HCT116 (cell line): ENCODE measurements around the gene ZNF346. TPM values are rescaled to one million over a fixed set of nuclear protein-coding genes. Genes with fewer than 3 reads are reported as not detected.

ENCODE experiments used
- ATAC-seq: fragments of 200-7000 bp; cut with Tn5 transposase; 2 replicates; pipeline ENCODE4 v1.9.1; 2020; ENCODE audit warnings: mild to moderate bottlenecking, moderate library complexity
- Bru-seq: library from RNA; stranded (reverse); fragments of 400-500 nt; gene quantifications from one replicate; lab custom pipeline; 2021; lab: Mats Ljungman, UMichigan
- BruChase-seq, 2 experiments: library from RNA; stranded (reverse); fragments of 400-500 nt; gene quantifications; one replicate each; lab custom pipeline; 2021; lab: Mats Ljungman, UMichigan
- BruUV-seq: library from RNA; stranded (reverse); fragments of 400-500 nt; replicated peaks from 2 replicates; lab custom pipeline; 2021; lab: Mats Ljungman, UMichigan
- CTCF ChIA-PET: fragments of 300-600 bp; sonication (Branson Sonifier 250); formaldehyde crosslinking; loops from one replicate; lab custom pipeline; 2021; ENCODE audit warnings: antibody characterized with exemption; lab: Charles Lee
- POLR2A ChIA-PET: fragments of 300-600, 350-600 bp; sonication (Branson Sonifier 250); formaldehyde crosslinking; loops from one replicate; lab custom pipeline; 2021; ENCODE audit warnings: antibody characterized with exemption; lab: Charles Lee
- RAD21 ChIA-PET, 2 experiments: fragments of 300-600 bp; sonication (Branson Sonifier 250); formaldehyde crosslinking; loops; one replicate each; lab custom pipeline; 2023; ENCODE audit warnings: low total read pairs in 2 of 2; ENCODE audit not compliant: uncharacterized antibody in 2 of 2, unreplicated experiment in 2 of 2, low non-redundant PET in 1 of 2; lab: Charles Lee
- DNase-seq: peaks from one replicate; pipeline ENCODE4 v3.0.0-alpha.2; 2010; ENCODE audit warnings: low read depth, low spot score
- H2AFZ ChIP-seq: fragments of 200-600 bp; shearing (Covaris generic), sonication (generic); 2 replicates; pipeline ENCODE4 v1.6.1; 2017; ENCODE audit warnings: low read depth, mixed run types, mixed read lengths, antibody characterized with exemption, low read length; ENCODE audit not compliant: poor library complexity, severe bottlenecking
- H3K27ac ChIP-seq: 2 replicates; pipeline ENCODE4 v1.5.1; 2012; ENCODE audit warnings: low read depth, low read length
- H3K27me3 ChIP-seq: fragments of 200-600 bp; sonication (generic); 2 replicates; pipeline ENCODE4 v1.6.1; 2016; ENCODE audit warnings: mixed run types, low read length, mixed read lengths; ENCODE audit not compliant: insufficient read depth
- H3K36me3 ChIP-seq, 2 experiments: fragments of 200-500 bp in 1 of 2; fragments of 200-600 bp in 1 of 2; sonication (Bioruptor generic) in 1 of 2; sonication (generic) in 1 of 2; 2 replicates each; pipeline versions ENCODE4 v1.5.1 to v1.6.1; 2014 to 2016; ENCODE audit warnings: low read length in 2 of 2, inconsistent platforms in 1 of 2, mixed read lengths in 1 of 2, mixed run types in 1 of 2; ENCODE audit not compliant: insufficient read depth in 2 of 2, control insufficient read depth in 1 of 2
- H3K4me1 ChIP-seq, 2 experiments: fragments of 200-600 bp in 1 of 2; sonication (generic) in 1 of 2; 2 replicates each; pipeline versions ENCODE4 v1.5.1 to v1.6.1; 2012 to 2017; ENCODE audit warnings: low read length in 2 of 2, inconsistent platforms in 1 of 2, mild to moderate bottlenecking in 1 of 2, mixed read lengths in 1 of 2, mixed run types in 1 of 2, moderate library complexity in 1 of 2; ENCODE audit not compliant: insufficient read depth in 2 of 2, control insufficient read depth in 1 of 2
- H3K4me2 ChIP-seq: fragments of 200-600 bp; sonication (generic); 2 replicates; pipeline ENCODE4 v1.6.1; 2017; ENCODE audit warnings: mixed run types, low read length, mixed read lengths
- H3K4me3 ChIP-seq, 2 experiments: fragments of 200-600 bp in 1 of 2; sonication (generic) in 1 of 2; replicated peaks in 1 of 2; 2 replicates each; pipeline ENCODE4 v1.5.1; 2011 to 2016; ENCODE audit warnings: low read length in 2 of 2, control low read depth in 1 of 2, low read depth in 1 of 2, mild to moderate bottlenecking in 1 of 2, mixed read lengths in 1 of 2, mixed run types in 1 of 2
- H3K79me2 ChIP-seq: fragments of 200-600 bp; sonication (generic); 2 replicates; pipeline ENCODE4 v1.6.1; 2017; ENCODE audit warnings: mild to moderate bottlenecking, mixed run types, low read length, moderate library complexity, mixed read lengths; ENCODE audit not compliant: insufficient read depth
- H3K9ac ChIP-seq: fragments of 200-600 bp; sonication (generic); 2 replicates; pipeline ENCODE4 v1.6.1; 2016; ENCODE audit warnings: low read length, mixed read lengths
- H3K9me2 ChIP-seq: fragments of 200-600 bp; sonication (generic), shearing (Covaris generic); 2 replicates; pipeline ENCODE4 v1.6.1; 2017; ENCODE audit warnings: mixed run types, mild to moderate bottlenecking, moderate library complexity; ENCODE audit not compliant: insufficient read depth
- H3K9me3 ChIP-seq, 2 experiments: fragments of 200-500 bp in 1 of 2; fragments of 200-600 bp in 1 of 2; sonication (Bioruptor generic) in 1 of 2; sonication (generic) in 1 of 2; 2 replicates each; pipeline ENCODE4 v1.6.1; 2014 to 2017; ENCODE audit warnings: low read length in 2 of 2, mixed read lengths in 2 of 2, inconsistent platforms in 1 of 2, low read depth in 1 of 2, mild to moderate bottlenecking in 1 of 2, mixed run types in 1 of 2, moderate library complexity in 1 of 2; ENCODE audit not compliant: control insufficient read depth in 1 of 2, insufficient read depth in 1 of 2
- H4K20me1 ChIP-seq: fragments of 200-600 bp; sonication (generic), shearing (Covaris generic); 2 replicates; pipeline ENCODE4 v1.6.1; 2017; ENCODE audit warnings: mixed run types, mild to moderate bottlenecking, moderate library complexity; ENCODE audit not compliant: insufficient read depth
- CBX3 ChIP-seq: IDR thresholded peaks from 2 replicates; pipeline ENCODE4 v1.6.1; 2012; ENCODE audit warnings: low read depth
- EGR1 ChIP-seq: IDR thresholded peaks from 2 replicates; pipeline ENCODE4 v1.6.1; 2012; ENCODE audit warnings: low read depth
- EZH2phosphoT487 ChIP-seq: fragments of 200-600 bp; IDR thresholded peaks from 2 replicates; pipeline ENCODE4 v1.6.1; 2018; ENCODE audit warnings: antibody characterized with exemption, borderline replicate concordance
- JUND ChIP-seq: IDR thresholded peaks from 2 replicates; pipeline ENCODE4 v1.6.1; 2012
- POLR2A ChIP-seq: IDR thresholded peaks from 2 replicates; pipeline ENCODE4 v1.7.0; 2011; ENCODE audit warnings: borderline replicate concordance; ENCODE audit not compliant: insufficient read depth, insufficient read length; ENCODE audit errors: extremely low read depth
- POLR2AphosphoS5 ChIP-seq: IDR thresholded peaks from 2 replicates; pipeline ENCODE4 v1.6.1; 2011; ENCODE audit warnings: mild to moderate bottlenecking, low read depth, low read length, moderate library complexity
- RAD21 ChIP-seq: IDR thresholded peaks from 2 replicates; pipeline ENCODE4 v1.6.1; 2012; ENCODE audit warnings: low read depth, mild to moderate bottlenecking
- SIN3A ChIP-seq: IDR thresholded peaks from 2 replicates; pipeline ENCODE4 v1.6.1; 2012; ENCODE audit warnings: low read depth
- SP1 ChIP-seq: IDR thresholded peaks from 2 replicates; pipeline ENCODE4 v1.6.1; 2012; ENCODE audit warnings: low read depth
- SRF ChIP-seq: IDR thresholded peaks from 2 replicates; pipeline ENCODE4 v1.6.1; 2012; ENCODE audit warnings: low read depth
- TCF7L2 ChIP-seq: IDR thresholded peaks from 2 replicates; pipeline ENCODE4 v1.7.0; 2011; ENCODE audit warnings: borderline replicate concordance, inconsistent platforms; ENCODE audit not compliant: insufficient read depth, insufficient read length; ENCODE audit errors: extremely low read depth
- YY1 ChIP-seq: IDR thresholded peaks from 2 replicates; pipeline ENCODE4 v1.6.1; 2011; ENCODE audit warnings: low read length, low read depth, moderate library complexity, mild to moderate bottlenecking; ENCODE audit not compliant: insufficient replicate concordance; ENCODE audit errors: extremely low read depth
- ZFX ChIP-seq: fragments of 450-650 bp; IDR thresholded peaks from 2 replicates; pipeline ENCODE4 v1.6.1; 2017
- ZNF274 ChIP-seq: fragments of 200-500 bp; sonication (Bioruptor generic); IDR thresholded peaks from 2 replicates; pipeline ENCODE4 v1.6.1; 2014; ENCODE audit warnings: mild to moderate bottlenecking, low read depth, low read length, inconsistent platforms
- intact Hi-C: fragments of 100-400 bp; cut with micrococcal nuclease; formaldehyde crosslinking; loops from 2 replicates; pipeline ENCODE4 v1.10.0; 2022
- long read RNA-seq: library from polyadenylated mRNA; unstranded; transcript quantifications from one replicate; pipeline ENCODE4 v2.0.0, GENCODE V29; 2021; ENCODE audit not compliant: unreplicated experiment
- polyA plus RNA-seq: library from polyadenylated mRNA; unstranded; fragments of >200 nt; gene quantifications from 2 replicates; pipeline ENCODE4 v1.2.1, GENCODE V29; 2012; ENCODE audit warnings: missing spikeins
- total RNA-seq: library from RNA; stranded (reverse); gene quantifications from one replicate; pipeline ENCODE4 v1.2.1, GENCODE V29; 2021; ENCODE audit not compliant: unreplicated experiment
- TF ChIP-seq, protein P1 (sequence below): IDR thresholded peaks from 2 replicates; pipeline ENCODE4 v1.6.1; 2012
- TF ChIP-seq, protein P2 (sequence below), 3 experiments: fragments of 200-600 bp in 1 of 3; sonication (generic) in 1 of 3; IDR thresholded peaks in 2 of 3; conservative IDR thresholded peaks in 1 of 3; 2 replicates each; pipeline ENCODE4 v1.5.1; 2012 to 2017; ENCODE audit warnings: low read depth in 2 of 3, low read length in 2 of 3, antibody characterized with exemption in 1 of 3, borderline replicate concordance in 1 of 3, control low read depth in 1 of 3, mild to moderate bottlenecking in 1 of 3, mixed read lengths in 1 of 3, mixed run types in 1 of 3, moderate library complexity in 1 of 3; ENCODE audit not compliant: insufficient read depth in 1 of 3
- TF ChIP-seq, protein P3 (sequence below): IDR thresholded peaks from 2 replicates; pipeline ENCODE4 v1.6.1; 2012; ENCODE audit warnings: low read depth

ZNF346 gene, protein sequence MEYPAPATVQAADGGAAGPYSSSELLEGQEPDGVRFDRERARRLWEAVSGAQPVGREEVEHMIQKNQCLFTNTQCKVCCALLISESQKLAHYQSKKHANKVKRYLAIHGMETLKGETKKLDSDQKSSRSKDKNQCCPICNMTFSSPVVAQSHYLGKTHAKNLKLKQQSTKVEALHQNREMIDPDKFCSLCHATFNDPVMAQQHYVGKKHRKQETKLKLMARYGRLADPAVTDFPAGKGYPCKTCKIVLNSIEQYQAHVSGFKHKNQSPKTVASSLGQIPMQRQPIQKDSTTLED
- total RNA-seq (13.7 TPM), Bru-seq, nascent RNA (percentile 69 among the genes with signal in this experiment), BruChase-seq, experiment 1, labeled RNA remaining after a 6-hour chase (percentile 70 among the genes with signal in this experiment), BruChase-seq, experiment 2, labeled RNA remaining after a 2-hour chase (percentile 79 among the genes with signal in this experiment)
- 6.1 and 7.8 TPM in 2 replicates for polyA plus RNA-seq
- long read RNA-seq, transcript ZNF346-201 (7 exons, 2,314 nt) = major isoform, 10 of 27 reads
- long read RNA-seq, partial matches to known transcripts = 1 of 27 reads
- long read RNA-seq, other reads (novel, unspliced or antisense) = 14 of 27 reads

DNA sequence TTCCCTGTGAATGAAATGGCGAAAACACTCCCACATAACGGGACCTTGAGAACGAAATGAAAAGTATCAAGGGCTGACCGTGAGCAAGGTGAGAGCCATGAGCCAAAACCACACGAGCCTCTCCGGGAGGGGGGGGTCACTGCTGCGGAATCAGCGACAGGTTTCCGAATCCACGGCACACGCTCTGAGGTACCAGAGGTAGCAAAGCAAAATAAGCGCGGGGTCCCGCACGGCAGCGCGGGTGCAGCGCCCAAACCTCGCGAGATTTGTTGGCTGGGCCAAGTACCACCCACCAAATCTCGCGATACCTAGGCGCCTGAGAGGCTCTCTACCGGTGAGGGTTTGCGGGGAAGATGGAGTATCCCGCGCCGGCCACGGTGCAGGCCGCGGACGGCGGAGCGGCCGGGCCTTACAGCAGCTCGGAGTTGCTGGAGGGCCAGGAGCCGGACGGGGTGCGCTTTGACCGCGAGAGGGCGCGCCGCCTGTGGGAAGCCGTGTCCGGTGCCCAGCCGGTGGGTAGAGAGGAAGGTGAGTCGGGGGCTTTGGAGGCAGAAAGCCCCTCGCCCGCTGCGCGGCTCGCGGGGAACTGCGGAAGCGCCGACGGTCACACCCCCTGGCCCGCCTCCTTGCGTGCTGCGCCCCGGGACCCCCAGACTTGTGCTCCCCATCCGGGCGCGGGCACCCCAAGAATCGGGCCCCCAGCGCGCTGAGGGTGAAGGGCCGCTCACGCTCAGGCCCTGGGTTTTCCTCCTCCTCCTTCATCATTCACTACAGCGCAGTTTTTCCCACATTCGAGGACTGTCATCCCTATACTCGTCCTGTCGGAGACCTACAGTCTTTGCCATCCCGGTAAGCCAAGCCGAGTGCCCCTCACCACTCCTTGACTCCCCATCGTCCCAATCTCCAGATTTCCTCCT is at the start of gene ZNF346:
ZNF346 (plus strand) TSS at position 311 of the 917 bp plus-strand sequence; CDS start at position 354, 43 bp downstream.
- BruUV-seq = TSS peak; percentile 63
- POLR2A ChIA-PET = interaction anchor here (1.0 to 1.7 kb wide), 3 partner anchors 11 to 21 kb away, joined by 3 to 6 read pairs (median 4); no protein-coding TSS in a partner anchor
- CTCF ChIA-PET = interaction anchor here (0.7 kb wide), 1 partner anchor 17 kb away, joined by 3 read pairs; no protein-coding TSS in a partner anchor
- Histone ChIP-seq H3K4me2 (peak within 1 kb of the TSS; percentile 99), H2AFZ (peak within 1 kb of the TSS; percentile 64), H3K9ac (peak within 1 kb of the TSS; percentile 89), H3K9me2 (no peaks in the 10 kb centered on the region), H3K27me3 (no peaks in the 10 kb centered on the region), H3K9me3 (no peaks in the 10 kb centered on the region), H3K27ac (peak within 1 kb of the TSS; percentile 88), H3K36me3 (peaks cover 0 to 7% of the 10 kb centered on the region in 2 experiments; a peak in 1 of 4 replicates), H4K20me1 (no peaks in the 10 kb centered on the region), H3K79me2 (peaks cover 51% of the 10 kb centered on the region), H3K4me1 (peaks cover 7 to 18% of the 10 kb centered on the region in 2 experiments; a peak in 3 of 4 replicates), H3K4me3 (peak within 1 kb of the TSS; percentile 61 to 84)
- DNase-seq (peak; percentile 83), ATAC-seq (peak; percentile 97)
- intact Hi-C loops = no loop called here
- RAD21 ChIA-PET = no interaction called here
- TF ChIP-seq JUND (no peak), YY1 (peak; percentile 71), RAD21 (0 out of 2 replicates have a peak, but pooled peaks have one; percentile 6), CBX3 (no peak), POLR2AphosphoS5 (peak; percentile 90), EGR1 (no peak), POLR2A (peak; percentile 84), ZNF274 (no peak), SRF (no peak), ZFX (peak; percentile 89), TCF7L2 (peak; percentile 13), EZH2phosphoT487 (no peak), SP1 (no peak), SIN3A (peak; percentile 69)
- TF ChIP-seq, protein P1, sequence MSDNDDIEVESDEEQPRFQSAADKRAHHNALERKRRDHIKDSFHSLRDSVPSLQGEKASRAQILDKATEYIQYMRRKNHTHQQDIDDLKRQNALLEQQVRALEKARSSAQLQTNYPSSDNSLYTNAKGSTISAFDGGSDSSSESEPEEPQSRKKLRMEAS = peak; percentile 51; the same call in 1 of the 2 replicates
- TF ChIP-seq, protein P2, sequence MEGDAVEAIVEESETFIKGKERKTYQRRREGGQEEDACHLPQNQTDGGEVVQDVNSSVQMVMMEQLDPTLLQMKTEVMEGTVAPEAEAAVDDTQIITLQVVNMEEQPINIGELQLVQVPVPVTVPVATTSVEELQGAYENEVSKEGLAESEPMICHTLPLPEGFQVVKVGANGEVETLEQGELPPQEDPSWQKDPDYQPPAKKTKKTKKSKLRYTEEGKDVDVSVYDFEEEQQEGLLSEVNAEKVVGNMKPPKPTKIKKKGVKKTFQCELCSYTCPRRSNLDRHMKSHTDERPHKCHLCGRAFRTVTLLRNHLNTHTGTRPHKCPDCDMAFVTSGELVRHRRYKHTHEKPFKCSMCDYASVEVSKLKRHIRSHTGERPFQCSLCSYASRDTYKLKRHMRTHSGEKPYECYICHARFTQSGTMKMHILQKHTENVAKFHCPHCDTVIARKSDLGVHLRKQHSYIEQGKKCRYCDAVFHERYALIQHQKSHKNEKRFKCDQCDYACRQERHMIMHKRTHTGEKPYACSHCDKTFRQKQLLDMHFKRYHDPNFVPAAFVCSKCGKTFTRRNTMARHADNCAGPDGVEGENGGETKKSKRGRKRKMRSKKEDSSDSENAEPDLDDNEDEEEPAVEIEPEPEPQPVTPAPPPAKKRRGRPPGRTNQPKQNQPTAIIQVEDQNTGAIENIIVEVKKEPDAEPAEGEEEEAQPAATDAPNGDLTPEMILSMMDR (IDR thresholded peaks at IDR 0.05 in 2 of 3, conservative IDR thresholded peaks at IDR 0.05 in 1 of 3; ENCODE audit: borderline replicate concordance in 1 of 3, insufficient read depth in 1 of 3, low read depth in 2 of 3, low read length in 2 of 3) = peak in 2 of 3 experiments; percentile 46 to 51; a peak in 4 of 6 replicates
- TF ChIP-seq, protein P3, sequence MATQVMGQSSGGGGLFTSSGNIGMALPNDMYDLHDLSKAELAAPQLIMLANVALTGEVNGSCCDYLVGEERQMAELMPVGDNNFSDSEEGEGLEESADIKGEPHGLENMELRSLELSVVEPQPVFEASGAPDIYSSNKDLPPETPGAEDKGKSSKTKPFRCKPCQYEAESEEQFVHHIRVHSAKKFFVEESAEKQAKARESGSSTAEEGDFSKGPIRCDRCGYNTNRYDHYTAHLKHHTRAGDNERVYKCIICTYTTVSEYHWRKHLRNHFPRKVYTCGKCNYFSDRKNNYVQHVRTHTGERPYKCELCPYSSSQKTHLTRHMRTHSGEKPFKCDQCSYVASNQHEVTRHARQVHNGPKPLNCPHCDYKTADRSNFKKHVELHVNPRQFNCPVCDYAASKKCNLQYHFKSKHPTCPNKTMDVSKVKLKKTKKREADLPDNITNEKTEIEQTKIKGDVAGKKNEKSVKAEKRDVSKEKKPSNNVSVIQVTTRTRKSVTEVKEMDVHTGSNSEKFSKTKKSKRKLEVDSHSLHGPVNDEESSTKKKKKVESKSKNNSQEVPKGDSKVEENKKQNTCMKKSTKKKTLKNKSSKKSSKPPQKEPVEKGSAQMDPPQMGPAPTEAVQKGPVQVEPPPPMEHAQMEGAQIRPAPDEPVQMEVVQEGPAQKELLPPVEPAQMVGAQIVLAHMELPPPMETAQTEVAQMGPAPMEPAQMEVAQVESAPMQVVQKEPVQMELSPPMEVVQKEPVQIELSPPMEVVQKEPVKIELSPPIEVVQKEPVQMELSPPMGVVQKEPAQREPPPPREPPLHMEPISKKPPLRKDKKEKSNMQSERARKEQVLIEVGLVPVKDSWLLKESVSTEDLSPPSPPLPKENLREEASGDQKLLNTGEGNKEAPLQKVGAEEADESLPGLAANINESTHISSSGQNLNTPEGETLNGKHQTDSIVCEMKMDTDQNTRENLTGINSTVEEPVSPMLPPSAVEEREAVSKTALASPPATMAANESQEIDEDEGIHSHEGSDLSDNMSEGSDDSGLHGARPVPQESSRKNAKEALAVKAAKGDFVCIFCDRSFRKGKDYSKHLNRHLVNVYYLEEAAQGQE = no peak
